ENCODE measurements around the gene EVX2.

The EVX2 gene

DNA sequence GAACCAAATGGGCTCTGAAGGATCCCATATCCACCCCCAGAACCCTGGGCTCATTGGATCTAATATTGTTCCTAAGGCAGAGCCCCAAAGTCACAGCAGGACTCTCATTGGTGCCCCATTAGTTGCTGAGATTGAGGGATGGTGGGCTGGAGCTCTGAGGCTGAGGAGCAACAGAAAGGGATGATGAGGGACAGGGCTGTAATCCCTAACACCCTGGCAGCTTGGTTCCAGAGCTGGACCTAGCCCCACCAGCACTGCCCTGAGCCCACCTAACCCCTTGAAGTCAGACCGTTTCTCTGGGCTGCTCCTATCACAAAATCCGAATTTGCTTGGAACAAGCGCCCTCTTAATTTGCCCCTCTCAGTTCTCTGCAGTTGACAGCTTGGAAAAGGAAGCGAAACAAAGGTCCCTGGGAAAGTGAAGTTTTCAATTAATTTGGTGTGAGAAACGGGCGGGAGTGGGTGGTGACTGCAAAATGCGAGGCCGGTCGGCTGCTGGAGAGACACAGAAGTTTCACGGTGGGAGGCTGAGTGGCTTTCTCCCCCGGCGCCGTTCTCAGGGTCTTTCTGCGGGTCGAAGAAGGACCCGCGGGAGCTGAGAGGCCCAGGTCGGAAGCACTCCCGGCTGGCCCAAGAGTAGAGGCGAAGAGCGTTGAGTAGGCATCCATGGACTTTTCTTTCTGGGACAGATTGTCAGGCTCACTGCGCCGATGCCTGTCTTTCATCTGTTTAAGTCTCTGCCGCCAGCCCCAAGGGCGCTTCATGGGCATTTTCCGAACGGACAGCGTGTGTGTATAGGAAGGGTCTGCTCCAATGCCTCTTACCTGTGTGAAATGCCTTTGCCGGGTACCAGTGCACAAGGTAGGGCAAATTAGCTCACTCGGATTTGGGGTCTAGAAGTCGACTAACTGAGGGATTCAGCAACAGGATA, 7.8 kb upstream of the EVX2 start:
- no CpG with 5 or more reads among the region's 31 CpGs for WGBS, 2 donors (ENCODE audit: extremely low coverage in 2 of 2, insufficient read length in 2 of 2, insufficient replicate concordance in 1 of 2)

GRCh38 chr2:176090862-176091261, 7.1 kb upstream of the EVX2 start:
- DNase-seq (ENCODE audit: low spot score): no peak
- no peaks in the 10 kb centered on the region for H3K79me1 ChIP-seq (ENCODE audit: low read depth, low read length)
- no peak overlapping the region for H2BK15ac ChIP-seq (ENCODE audit: low read length)
- no peak overlapping the region for H4K91ac ChIP-seq (ENCODE audit: low read depth, low read length, poor library complexity)
- H3K4me1 ChIP-seq (ENCODE audit: control insufficient read depth in 2 of 2, insufficient read depth in 1 of 2, low read depth in 1 of 2, low read length in 2 of 2): peaks cover 2 to 5% of the 10 kb centered on the region in 2 donors
- H2BK120ac ChIP-seq (ENCODE audit: low read depth, low read length): no peak overlapping the region
- H3K36me3 ChIP-seq (replicated peaks in 1 of 2; ENCODE audit: control insufficient read depth in 2 of 2, insufficient read depth in 2 of 2, low read length in 2 of 2): no peaks in the 10 kb centered on the region
- no peak overlapping the region for H4K8ac ChIP-seq (ENCODE audit: low read depth, low read length)
- no peak overlapping the region for H2BK5ac ChIP-seq (ENCODE audit: low read length)
- no peak overlapping the region for H3K23ac ChIP-seq (ENCODE audit: low read depth, low read length, poor library complexity)
- no peak overlapping the region for H2AFZ ChIP-seq (ENCODE audit: low read length)
- H3K9me3 ChIP-seq (replicated peaks in 1 of 2; ENCODE audit: control insufficient read depth in 2 of 2, insufficient read depth in 1 of 2, low read depth in 1 of 2, low read length in 2 of 2): peaks cover 0 to 4% of the 10 kb centered on the region in 2 donors
- H2BK12ac ChIP-seq (ENCODE audit: low read length): no peak overlapping the region
- H3K27ac ChIP-seq (replicated peaks; ENCODE audit: low read length): no peak overlapping the region
- no peak overlapping the region for H3K14ac ChIP-seq (ENCODE audit: low read length)
- no peak overlapping the region for H3K4me2 ChIP-seq (ENCODE audit: insufficient read depth, low read length, poor library complexity, severe bottlenecking)
- peaks cover 46 to 97% (median 92%) of the 10 kb centered on the region in 3 experiments for H3K27me3 ChIP-seq (ENCODE audit: control insufficient read depth in 3 of 3, insufficient read depth in 3 of 3, low read depth in 1 of 3, low read length in 3 of 3)
- no peak overlapping the region for H3K4ac ChIP-seq (ENCODE audit: low read length)
- no peak overlapping the region for H3K18ac ChIP-seq (ENCODE audit: low read length)
- no peak overlapping the region for H2AK5ac ChIP-seq (ENCODE audit: low read depth, low read length)
- no CpG with 5 or more reads among the region's 5 CpGs for WGBS, 2 donors (ENCODE audit: extremely low coverage in 2 of 2, insufficient read length in 2 of 2, insufficient replicate concordance in 1 of 2)
- no peak overlapping the region for H3K9ac ChIP-seq (ENCODE audit: low read depth, low read length, poor library complexity)
- no peak overlapping the region for H3K4me3 ChIP-seq (ENCODE audit: low read length in 2 of 2)

More for the DNA sequence above, 7.8 kb upstream of the EVX2 start:
- H3K18ac ChIP-seq (ENCODE audit: low read length): no peak overlapping the region
- no peak overlapping the region for H3K9ac ChIP-seq (ENCODE audit: low read depth, low read length, poor library complexity)
- H2BK15ac ChIP-seq (ENCODE audit: low read length): no peak overlapping the region
- no peak overlapping the region for H2BK5ac ChIP-seq (ENCODE audit: low read length)
- H2BK12ac ChIP-seq (ENCODE audit: low read length): no peak overlapping the region
- H3K4ac ChIP-seq (ENCODE audit: low read length): no peak overlapping the region
- no peak overlapping the region for H3K14ac ChIP-seq (ENCODE audit: low read length)
- H2AK5ac ChIP-seq (ENCODE audit: low read depth, low read length): no peak overlapping the region
- peak overlapping the region; percentile 4 for H3K23ac ChIP-seq (ENCODE audit: low read depth, low read length, poor library complexity)
- H3K4me1 ChIP-seq (ENCODE audit: control insufficient read depth in 2 of 2, insufficient read depth in 1 of 2, low read depth in 1 of 2, low read length in 2 of 2): peaks cover 2 to 5% of the 10 kb centered on the region in 2 donors
- H3K36me3 ChIP-seq (replicated peaks in 1 of 2; ENCODE audit: control insufficient read depth in 2 of 2, insufficient read depth in 2 of 2, low read length in 2 of 2): no peaks in the 10 kb centered on the region
- no peak overlapping the region for H2BK120ac ChIP-seq (ENCODE audit: low read depth, low read length)
- peak overlapping the region; percentile 13 for H2AFZ ChIP-seq (ENCODE audit: low read length)
- H3K27ac ChIP-seq (replicated peaks; ENCODE audit: low read length): no peak overlapping the region
- no peak overlapping the region for H3K4me3 ChIP-seq (ENCODE audit: low read length in 2 of 2)
- no peak overlapping the region for H4K91ac ChIP-seq (ENCODE audit: low read depth, low read length, poor library complexity)
- no peak overlapping the region for H3K4me2 ChIP-seq (ENCODE audit: insufficient read depth, low read length, poor library complexity, severe bottlenecking)
- no peak overlapping the region for H4K8ac ChIP-seq (ENCODE audit: low read depth, low read length)
- peaks cover 48 to 97% (median 91%) of the 10 kb centered on the region in 3 experiments for H3K27me3 ChIP-seq (ENCODE audit: control insufficient read depth in 3 of 3, insufficient read depth in 3 of 3, low read depth in 1 of 3, low read length in 3 of 3)
- no peak for DNase-seq (ENCODE audit: low spot score)
- no peaks in the 10 kb centered on the region for H3K79me1 ChIP-seq (ENCODE audit: low read depth, low read length)
- H3K9me3 ChIP-seq (replicated peaks in 1 of 2; ENCODE audit: control insufficient read depth in 2 of 2, insufficient read depth in 1 of 2, low read depth in 1 of 2, low read length in 2 of 2): peaks cover 0 to 4% of the 10 kb centered on the region in 2 donors

GRCh38 chr2:176089843-176090395, 6.2 kb upstream of the EVX2 start:
- no peak overlapping the region for H2BK12ac ChIP-seq (ENCODE audit: low read length)
- DNase-seq (ENCODE audit: low spot score): no peak
- peaks cover 0 to 4% of the 10 kb centered on the region in 2 donors for H3K9me3 ChIP-seq (replicated peaks in 1 of 2; ENCODE audit: control insufficient read depth in 2 of 2, insufficient read depth in 1 of 2, low read depth in 1 of 2, low read length in 2 of 2)
- H3K14ac ChIP-seq (ENCODE audit: low read length): no peak overlapping the region
- H4K91ac ChIP-seq (ENCODE audit: low read depth, low read length, poor library complexity): no peak overlapping the region
- H3K4me1 ChIP-seq (ENCODE audit: control insufficient read depth in 2 of 2, insufficient read depth in 1 of 2, low read depth in 1 of 2, low read length in 2 of 2): peaks cover 2 to 5% of the 10 kb centered on the region in 2 donors
- H3K27me3 ChIP-seq (ENCODE audit: control insufficient read depth in 3 of 3, insufficient read depth in 3 of 3, low read depth in 1 of 3, low read length in 3 of 3): peaks cover 54 to 97% (median 95%) of the 10 kb centered on the region in 3 experiments
- no peaks in the 10 kb centered on the region for H3K36me3 ChIP-seq (replicated peaks in 1 of 2; ENCODE audit: control insufficient read depth in 2 of 2, insufficient read depth in 2 of 2, low read length in 2 of 2)
- H3K27ac ChIP-seq (replicated peaks; ENCODE audit: low read length): no peak overlapping the region
- H2BK120ac ChIP-seq (ENCODE audit: low read depth, low read length): no peak overlapping the region
- H2BK15ac ChIP-seq (ENCODE audit: low read length): no peak overlapping the region
- H3K23ac ChIP-seq (ENCODE audit: low read depth, low read length, poor library complexity): no peak overlapping the region
- H3K9ac ChIP-seq (ENCODE audit: low read depth, low read length, poor library complexity): no peak overlapping the region
- H3K4me3 ChIP-seq (ENCODE audit: low read length in 2 of 2): no peak overlapping the region
- H2AK5ac ChIP-seq (ENCODE audit: low read depth, low read length): no peak overlapping the region
- H3K4ac ChIP-seq (ENCODE audit: low read length): no peak overlapping the region
- H2AFZ ChIP-seq (ENCODE audit: low read length): no peak overlapping the region
- no peak overlapping the region for H2BK5ac ChIP-seq (ENCODE audit: low read length)
- H3K18ac ChIP-seq (ENCODE audit: low read length): no peak overlapping the region
- no peaks in the 10 kb centered on the region for H3K79me1 ChIP-seq (ENCODE audit: low read depth, low read length)
- no peak overlapping the region for H4K8ac ChIP-seq (ENCODE audit: low read depth, low read length)
- H3K4me2 ChIP-seq (ENCODE audit: insufficient read depth, low read length, poor library complexity, severe bottlenecking): no peak overlapping the region
